Left ventricle myocardium inferior (tissue), 1 donor: ENCODE measurements around the gene CMTM5. TPM values are rescaled to one million over a fixed set of nuclear protein-coding genes. Genes with fewer than 3 reads are reported as not detected.

Experiments used
- DNase-seq: peaks from one replicate; pipeline ENCODE4 v3.0.0-alpha.2; 2020
- H3K27ac ChIP-seq: fragments of 200-600 bp; replicated peaks from 2 replicates; pipeline ENCODE4 v1.8.0; 2021
- H3K27me3 ChIP-seq: fragments of 200-600 bp; 2 replicates; pipeline ENCODE4 v1.8.0; 2021; ENCODE audit warnings: low read depth
- H3K36me3 ChIP-seq: fragments of 200-600 bp; 2 replicates; pipeline ENCODE4 v1.8.0; 2021
- H3K4me1 ChIP-seq: fragments of 200-600 bp; 2 replicates; pipeline ENCODE4 v1.8.0; 2021
- H3K4me3 ChIP-seq: fragments of 200-600 bp; 2 replicates; pipeline ENCODE4 v1.8.0; 2021; ENCODE audit warnings: mild to moderate bottlenecking, moderate library complexity
- H3K9me3 ChIP-seq: fragments of 200-600 bp; replicated peaks from 2 replicates; pipeline ENCODE4 v1.8.0; 2021
- CTCF ChIP-seq: fragments of 200-600 bp; IDR thresholded peaks from 2 replicates; pipeline ENCODE4 v1.8.0; 2021; ENCODE audit warnings: antibody characterized with exemption, mild to moderate bottlenecking, borderline replicate concordance
- intact Hi-C: fragments of 100-400 bp; cut with micrococcal nuclease; formaldehyde crosslinking; loops from one replicate; pipeline ENCODE4 v1.11.0; 2022
- total RNA-seq: library from RNA; stranded (reverse); fragmentation: NEBNext Ultra II Directional; extraction: Animal tissue kit (Norgen Biotek cat#: 25700); gene quantifications from one replicate; pipeline ENCODE4 v1.2.1, GENCODE V29; 2021
- donor health status: DM: no; HTN: yes; CAD: no; lungs with severe emphysema.

CMTM5 gene
- total RNA-seq, 1 donor from 2014 or later = 1.0 TPM

DNA sequence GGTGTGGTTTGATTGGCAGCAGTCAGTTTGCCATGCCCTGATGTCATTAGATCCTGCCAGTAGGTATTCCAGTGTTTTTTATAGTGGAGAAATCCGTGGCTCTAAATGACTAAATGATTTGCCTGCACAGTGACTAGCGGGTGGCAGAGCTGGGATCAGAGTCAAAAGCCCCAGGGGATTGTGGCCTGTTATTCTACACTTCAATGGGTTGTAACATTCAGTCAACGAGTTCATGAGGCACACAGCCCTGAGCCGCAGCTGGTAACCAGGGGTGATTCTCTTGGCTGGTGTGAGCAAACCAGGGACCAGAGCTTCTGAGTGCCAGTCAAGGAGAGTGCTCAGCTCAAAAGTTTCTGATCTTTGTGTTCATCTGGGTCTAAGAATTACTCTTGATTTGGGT is 29.4 kb downstream of the CMTM5 start:
- Histone ChIP-seq H3K9me3 (no peaks in the 10 kb centered on the region), H3K36me3 (peaks cover 49% of the 10 kb centered on the region), H3K27ac (peak overlapping the region; percentile 91), H3K4me3 (peak overlapping the region; percentile 65), H3K4me1 (peaks cover 50% of the 10 kb centered on the region), H3K27me3 (peaks cover 11% of the 10 kb centered on the region)
- intact Hi-C loops = no loop called here
- TF ChIP-seq CTCF = no peak
- peak; percentile 14 for DNase-seq

DNA sequence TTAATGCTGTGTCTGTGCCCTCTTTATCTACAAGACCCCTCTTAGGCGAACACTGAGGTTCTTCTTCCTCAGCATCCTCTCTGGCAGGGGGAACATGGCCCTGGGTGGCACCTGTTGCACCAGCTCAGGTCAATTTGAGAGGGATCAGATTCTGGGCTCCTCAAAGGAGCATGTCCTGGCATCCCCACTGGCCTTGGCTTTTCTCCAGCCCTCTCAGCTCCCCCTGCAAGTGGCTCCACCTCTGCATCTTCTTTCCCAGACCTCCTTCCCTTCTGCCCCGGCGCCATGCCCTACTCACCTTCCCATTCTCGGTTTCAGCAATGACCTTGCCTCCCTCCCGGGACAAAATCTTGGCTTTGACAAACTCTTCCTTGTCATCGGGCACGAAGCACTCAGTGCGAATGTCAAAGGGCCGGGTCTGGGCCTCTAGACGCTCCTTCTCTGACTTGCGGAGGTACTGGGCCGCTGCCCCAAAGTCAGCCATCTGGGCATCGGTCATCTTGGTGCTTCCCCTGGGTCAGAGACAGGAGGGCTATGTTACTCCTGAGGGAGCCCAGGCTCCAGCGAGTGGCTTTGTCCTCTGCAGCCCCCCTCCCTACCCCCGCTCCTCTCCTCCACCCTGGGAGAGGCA is 30.0 kb downstream of the CMTM5 start:
- DNase-seq = peak; percentile 13
- peaks cover 43% of the 10 kb centered on the region for H3K36me3 ChIP-seq
- peaks cover 44% of the 10 kb centered on the region for H3K4me1 ChIP-seq
- peak overlapping the region; percentile 91 for H3K27ac ChIP-seq
- H3K9me3 ChIP-seq = no peaks in the 10 kb centered on the region
- intact Hi-C loops = no loop called here
- no peak for TF ChIP-seq CTCF
- peaks cover 11% of the 10 kb centered on the region for H3K27me3 ChIP-seq
- peak overlapping the region; percentile 65 for H3K4me3 ChIP-seq

DNA sequence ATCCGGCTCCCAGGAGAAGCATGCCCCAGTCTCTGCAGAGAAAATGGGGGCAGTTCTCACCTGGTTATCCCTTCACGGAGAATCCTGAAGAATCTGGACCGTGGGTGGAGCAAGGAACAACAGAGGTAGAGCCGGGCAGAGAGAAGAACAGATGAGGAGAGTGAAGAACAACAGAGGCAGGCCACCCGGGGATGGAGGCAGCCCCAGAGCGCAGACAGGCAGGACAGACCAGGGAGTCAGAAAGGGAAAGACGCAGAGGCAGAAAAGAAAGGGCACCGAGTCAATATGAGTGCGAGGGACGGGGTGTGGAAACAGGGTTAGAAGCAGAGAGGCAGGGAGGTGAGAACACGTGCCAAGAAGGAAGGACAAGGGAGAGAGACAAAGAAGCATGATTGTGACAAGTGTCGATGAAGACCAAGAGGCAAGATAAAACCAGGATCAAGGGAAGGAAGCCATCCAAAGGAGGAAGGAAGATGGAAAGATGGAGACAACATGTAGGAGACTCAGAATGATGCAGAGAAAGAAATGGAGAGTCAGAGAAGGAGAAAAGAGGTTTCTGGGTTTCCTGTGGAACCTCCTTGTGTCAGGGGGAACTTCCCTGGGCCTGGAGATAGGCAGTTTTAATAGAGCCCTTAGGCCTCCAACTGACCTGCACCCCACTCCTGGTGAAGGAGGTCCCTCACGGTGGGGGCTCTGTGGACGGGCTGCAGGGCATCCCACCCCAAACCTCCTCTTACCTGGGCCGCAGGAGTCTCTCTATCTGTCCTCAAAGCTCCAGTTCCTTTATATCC is 30.9 kb downstream of the CMTM5 start, which contains the start of gene MYH6:
Gene MYH6, minus strand, starts transcription at position 758 of the 791 bp plus-strand sequence. CDS start 1,050 bp downstream, outside the sequence.
- no peaks in the 10 kb centered on the region for H3K9me3 ChIP-seq
- peaks cover 42% of the 10 kb centered on the region for H3K4me1 ChIP-seq
- TF ChIP-seq CTCF = no peak
- peak within 1 kb of the TSS; percentile 91 for H3K27ac ChIP-seq
- H3K36me3 ChIP-seq = peaks cover 39% of the 10 kb centered on the region
- intact Hi-C loops = no loop called here
- peaks cover 5% of the 10 kb centered on the region for H3K27me3 ChIP-seq
- peak within 1 kb of the TSS; percentile 65 for H3K4me3 ChIP-seq
- no peak for DNase-seq

DNA sequence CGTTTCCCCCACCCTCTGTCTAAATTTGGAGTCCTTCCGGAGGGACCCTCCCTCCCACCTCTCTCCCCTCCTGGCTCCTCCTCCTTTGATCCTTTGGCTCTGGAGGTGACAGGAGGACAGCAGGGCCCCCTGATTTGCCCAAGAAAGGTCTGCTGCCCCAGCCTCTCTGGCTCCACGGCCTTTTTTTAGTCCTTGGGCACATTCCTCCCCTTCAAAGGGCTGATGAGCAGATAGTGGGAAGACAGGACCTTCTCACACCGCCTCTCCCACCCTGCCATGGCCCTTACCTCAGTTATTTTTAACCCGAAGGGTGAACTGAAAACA is 31.4 kb downstream of the CMTM5 start:
- Histone ChIP-seq H3K4me1 (peaks cover 36% of the 10 kb centered on the region), H3K27me3 (peaks cover 5% of the 10 kb centered on the region), H3K4me3 (peak overlapping the region; percentile 65), H3K9me3 (no peaks in the 10 kb centered on the region), H3K36me3 (peaks cover 34% of the 10 kb centered on the region), H3K27ac (peak overlapping the region; percentile 91)
- TF ChIP-seq CTCF = no peak
- intact Hi-C loops = no loop called here
- peak; percentile 31 for DNase-seq

GRCh38 chr14:23409475-23409874 is 32.6 kb downstream of the CMTM5 start:
- no peaks in the 10 kb centered on the region for H3K9me3 ChIP-seq
- H3K4me3 ChIP-seq = peak overlapping the region; percentile 65
- peaks cover 25% of the 10 kb centered on the region for H3K4me1 ChIP-seq
- no peak for TF ChIP-seq CTCF
- H3K27ac ChIP-seq = peak overlapping the region; percentile 91
- intact Hi-C loops = no loop called here
- peaks cover 5% of the 10 kb centered on the region for H3K27me3 ChIP-seq
- peaks cover 32% of the 10 kb centered on the region for H3K36me3 ChIP-seq
- DNase-seq = peak; percentile 39
